Smooth muscle cell (in vitro differentiated cells): ENCODE measurements around the gene EGLN1. TPM values are rescaled to one million over a fixed set of nuclear protein-coding genes. Genes with fewer than 3 reads are reported as not detected.

Source experiments
- DNase-seq: peaks from one replicate; lab custom pipeline; 2025; ENCODE audit not compliant: unreplicated experiment; lab: John Stamatoyannopoulos, UW
- H2AFZ ChIP-seq: fragments of 200-600 bp; sonication (generic); 2 replicates; pipeline ENCODE4 v1.6.0; 2016; ENCODE audit warnings: antibody characterized with exemption, low read depth, mild to moderate bottlenecking
- H3F3A ChIP-seq: fragments of 200-600 bp; sonication (generic); 2 replicates; pipeline ENCODE4 v1.6.0; 2017; ENCODE audit warnings: antibody characterized with exemption, low read depth
- H3K27ac ChIP-seq: fragments of 200-600 bp; sonication (generic); 2 replicates; pipeline ENCODE4 v1.5.1; 2016; ENCODE audit warnings: low read depth, mild to moderate bottlenecking
- H3K27me3 ChIP-seq: fragments of 200-600 bp; sonication (generic); 2 replicates; pipeline ENCODE4 v1.6.1; 2016; ENCODE audit warnings: low read depth, mild to moderate bottlenecking
- H3K36me3 ChIP-seq: fragments of 200-600 bp; sonication (generic); 2 replicates; pipeline ENCODE4 v1.5.1; 2016; ENCODE audit warnings: low read depth
- H3K4me1 ChIP-seq: fragments of 200-600 bp; sonication (generic); 2 replicates; pipeline ENCODE4 v1.5.1; 2016; ENCODE audit warnings: low read depth
- H3K4me2 ChIP-seq: fragments of 200-600 bp; sonication (generic); 2 replicates; pipeline ENCODE4 v1.6.0; 2016; ENCODE audit warnings: mild to moderate bottlenecking
- H3K4me3 ChIP-seq: fragments of 200-600 bp; sonication (generic); 2 replicates; pipeline ENCODE4 v1.5.1; 2016; ENCODE audit warnings: mild to moderate bottlenecking
- H3K79me2 ChIP-seq: fragments of 200-600 bp; sonication (generic); 2 replicates; pipeline ENCODE4 v1.6.0; 2016; ENCODE audit warnings: low read depth, mild to moderate bottlenecking
- H3K9ac ChIP-seq: fragments of 200-600 bp; sonication (generic); 2 replicates; pipeline ENCODE4 v1.6.0; 2016; ENCODE audit warnings: low read depth
- H3K9me3 ChIP-seq: fragments of 200-600 bp; sonication (generic); replicated peaks from 2 replicates; pipeline ENCODE4 v1.5.1; 2016; ENCODE audit warnings: low read depth
- H4K20me1 ChIP-seq: fragments of 200-600 bp; sonication (generic); 2 replicates; pipeline ENCODE4 v1.6.0; 2016; ENCODE audit warnings: low read depth
- WGBS: methylation state at CpG from one replicate; pipeline ENCODE4 v1.1.7; 2016; ENCODE audit warnings: low lambda C conversion rate; 5-methylcytosine and 5-hydroxymethylcytosine counted together
- polyA plus RNA-seq: library from polyadenylated mRNA; unstranded; fragments of >200 nt; fragmentation: Nextera tagmentation; extraction: Ambion mirVana; gene quantifications from 2 replicates; pipeline ENCODE4 v1.2.1, GENCODE V29; 2016
- total RNA-seq: library from RNA; depleted of rRNA; stranded (reverse); fragments of >200 nt; gene quantifications from 2 replicates; pipeline ENCODE4 v1.2.3, GENCODE V29; 2014
- TF ChIP-seq, protein P1 (sequence below): fragments of 200-600 bp; sonication (generic); IDR thresholded peaks from 2 replicates; pipeline ENCODE4 v1.5.1; 2017; ENCODE audit warnings: borderline replicate concordance, mild to moderate bottlenecking, antibody characterized with exemption; ENCODE audit not compliant: insufficient read depth, poor library complexity, severe bottlenecking

EGLN1 gene
- total and polyA plus RNA-seq, 2 experiments from 2014 or later, result 15.7 to 36.8 TPM

DNA sequence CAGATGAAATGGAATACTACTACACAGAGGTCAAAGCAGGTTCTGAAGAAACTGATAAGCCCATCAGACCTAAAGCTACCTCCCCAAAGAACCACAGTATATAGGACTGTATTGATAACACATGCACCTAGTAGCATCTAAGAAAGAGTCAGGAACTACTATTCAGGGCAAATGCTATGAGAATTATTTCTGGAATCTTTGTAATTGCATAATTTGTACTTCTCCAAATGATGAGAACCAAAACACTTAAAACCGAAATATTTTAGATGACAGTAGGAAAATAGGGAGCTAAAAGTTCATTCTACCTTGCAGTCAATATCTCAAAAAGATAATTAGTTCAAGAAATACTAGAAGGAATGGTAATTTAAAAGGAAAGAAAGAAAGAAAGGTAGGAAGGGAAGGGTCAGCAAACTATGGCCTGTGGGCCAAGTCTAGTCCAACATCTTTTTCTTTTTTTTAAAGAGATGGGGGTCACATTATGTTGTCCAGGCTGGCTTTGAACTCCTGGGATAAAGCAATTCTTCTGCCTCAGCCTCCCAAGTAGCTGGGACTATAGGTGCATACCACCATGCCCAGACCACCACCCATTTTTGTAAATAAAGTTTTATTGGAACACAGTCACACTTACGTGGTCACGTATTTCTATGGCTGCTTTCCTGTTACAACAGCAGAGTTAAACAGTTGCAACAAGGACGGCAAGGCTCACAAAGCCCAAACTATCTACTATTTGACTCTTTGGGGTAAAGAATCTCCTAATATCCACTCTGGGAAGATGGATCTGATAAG lies 24.0 kb downstream of the EGLN1 start:
- Histone ChIP-seq H3K9me3 (no peaks in the 10 kb centered on the region), H3K36me3 (no peaks in the 10 kb centered on the region), H3K79me2 (peaks cover 71% of the 10 kb centered on the region), H3K4me1 (peaks cover 4% of the 10 kb centered on the region), H3K4me2 (no peak overlapping the region), H2AFZ (no peak overlapping the region), H3F3A (peaks cover 19% of the 10 kb centered on the region), H4K20me1 (peaks cover 43% of the 10 kb centered on the region), H3K4me3 (no peak overlapping the region), H3K27me3 (no peaks in the 10 kb centered on the region), H3K9ac (no peak overlapping the region), H3K27ac (peak overlapping the region; percentile 99)
- no peak for DNase-seq
- TF ChIP-seq, protein P1, sequence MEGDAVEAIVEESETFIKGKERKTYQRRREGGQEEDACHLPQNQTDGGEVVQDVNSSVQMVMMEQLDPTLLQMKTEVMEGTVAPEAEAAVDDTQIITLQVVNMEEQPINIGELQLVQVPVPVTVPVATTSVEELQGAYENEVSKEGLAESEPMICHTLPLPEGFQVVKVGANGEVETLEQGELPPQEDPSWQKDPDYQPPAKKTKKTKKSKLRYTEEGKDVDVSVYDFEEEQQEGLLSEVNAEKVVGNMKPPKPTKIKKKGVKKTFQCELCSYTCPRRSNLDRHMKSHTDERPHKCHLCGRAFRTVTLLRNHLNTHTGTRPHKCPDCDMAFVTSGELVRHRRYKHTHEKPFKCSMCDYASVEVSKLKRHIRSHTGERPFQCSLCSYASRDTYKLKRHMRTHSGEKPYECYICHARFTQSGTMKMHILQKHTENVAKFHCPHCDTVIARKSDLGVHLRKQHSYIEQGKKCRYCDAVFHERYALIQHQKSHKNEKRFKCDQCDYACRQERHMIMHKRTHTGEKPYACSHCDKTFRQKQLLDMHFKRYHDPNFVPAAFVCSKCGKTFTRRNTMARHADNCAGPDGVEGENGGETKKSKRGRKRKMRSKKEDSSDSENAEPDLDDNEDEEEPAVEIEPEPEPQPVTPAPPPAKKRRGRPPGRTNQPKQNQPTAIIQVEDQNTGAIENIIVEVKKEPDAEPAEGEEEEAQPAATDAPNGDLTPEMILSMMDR, result no peak
- 86% methylated on average over 4 of the region's 4 CpGs for WGBS

DNA sequence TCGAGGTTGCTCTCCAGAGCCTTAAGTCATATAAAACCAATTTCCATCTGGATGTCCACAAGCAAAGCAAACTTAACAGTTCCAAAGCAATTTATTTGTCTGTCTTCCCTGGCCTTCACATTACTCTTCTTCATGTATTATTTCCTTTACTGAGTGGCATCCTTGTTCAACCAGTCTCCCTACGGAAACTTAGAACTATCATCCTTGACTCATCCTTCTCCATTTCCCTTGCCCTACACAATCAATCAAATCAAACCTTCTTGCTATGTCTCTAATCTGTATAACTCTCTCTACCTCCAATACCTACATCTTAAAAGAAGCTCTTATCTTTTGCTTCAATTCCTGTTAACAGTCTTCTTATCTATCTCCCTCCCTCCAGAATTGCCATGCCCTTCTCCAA lies 25.4 kb downstream of the EGLN1 start:
- Histone ChIP-seq H3K79me2 (peaks cover 71% of the 10 kb centered on the region), H3K4me2 (peak overlapping the region; percentile 66), H3F3A (peaks cover 19% of the 10 kb centered on the region), H3K4me1 (peaks cover 4% of the 10 kb centered on the region), H3K27me3 (no peaks in the 10 kb centered on the region), H3K27ac (peak overlapping the region; percentile 99), H4K20me1 (peaks cover 28% of the 10 kb centered on the region), H3K4me3 (no peak overlapping the region), H2AFZ (no peak overlapping the region), H3K9ac (peak overlapping the region; percentile 88), H3K36me3 (no peaks in the 10 kb centered on the region), H3K9me3 (no peaks in the 10 kb centered on the region)
- WGBS, result 71% methylated on average over 2 of the region's 2 CpGs
- TF ChIP-seq, protein P1, result no peak
- no peak for DNase-seq

DNA sequence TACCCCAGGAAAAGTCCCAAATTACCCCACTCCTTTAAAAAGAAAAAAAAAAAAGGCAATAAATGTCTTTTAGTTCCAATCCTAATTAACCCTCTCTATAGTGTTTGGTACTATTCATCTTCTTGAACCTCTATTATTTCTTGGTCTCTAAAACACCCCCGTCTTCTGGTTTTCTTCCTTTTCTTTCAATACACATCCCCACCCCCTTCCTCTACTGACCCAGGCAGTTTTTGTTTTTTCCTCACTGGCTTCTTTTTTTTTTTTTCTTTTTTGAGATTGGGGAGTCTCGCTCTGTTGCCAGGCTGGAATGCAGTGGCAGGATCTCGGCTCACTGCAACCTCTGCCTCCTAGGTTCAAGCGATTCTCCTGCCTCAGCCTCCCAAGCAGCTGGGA lies 26.1 kb downstream of the EGLN1 start:
- H3K79me2 ChIP-seq, result peaks cover 71% of the 10 kb centered on the region
- H3K27ac ChIP-seq, result peak overlapping the region; percentile 99
- DNase-seq, result no peak
- TF ChIP-seq, protein P1, result no peak
- peaks cover 19% of the 10 kb centered on the region for H3F3A ChIP-seq
- no peak overlapping the region for H2AFZ ChIP-seq
- H3K4me2 ChIP-seq, result peak overlapping the region; percentile 66
- no peak overlapping the region for H3K4me3 ChIP-seq
- H4K20me1 ChIP-seq, result peaks cover 22% of the 10 kb centered on the region
- WGBS, result 51% methylated on average over 4 of the region's 4 CpGs
- no peaks in the 10 kb centered on the region for H3K36me3 ChIP-seq
- no peaks in the 10 kb centered on the region for H3K27me3 ChIP-seq
- peak overlapping the region; percentile 88 for H3K9ac ChIP-seq
- H3K9me3 ChIP-seq, result no peaks in the 10 kb centered on the region
- peaks cover 4% of the 10 kb centered on the region for H3K4me1 ChIP-seq
